Activated CD8-positive, alpha-beta memory T cell treated with anti-CD3 and anti-CD28 coated beads, Interleukin-2, amount 50 U/mL, for 1 hour (primary cell): ENCODE measurements around the gene PRXL2A.
"Not testable (repeated sequence)": the region's sequence is repeated elsewhere in the genome, so short reads cannot be mapped to it uniquely, and the experiment has no call there.

Experiments used
- DNase-seq: peaks from one replicate; pipeline ENCODE4 v3.0.0-alpha.2; 2020; ENCODE audit errors: extremely low read depth

Gene PRXL2A, protein sequence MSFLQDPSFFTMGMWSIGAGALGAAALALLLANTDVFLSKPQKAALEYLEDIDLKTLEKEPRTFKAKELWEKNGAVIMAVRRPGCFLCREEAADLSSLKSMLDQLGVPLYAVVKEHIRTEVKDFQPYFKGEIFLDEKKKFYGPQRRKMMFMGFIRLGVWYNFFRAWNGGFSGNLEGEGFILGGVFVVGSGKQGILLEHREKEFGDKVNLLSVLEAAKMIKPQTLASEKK

GRCh38 chr10:80408242-80409101, at the start of gene PRXL2A:
Gene PRXL2A, plus strand, starts transcription at chr10:80408551. Its CDS starts 11,917 bp downstream, at chr10:80420468.
- peak; percentile 37 for DNase-seq

GRCh38 chr10:80358925-80359324, 49.4 kb upstream of the PRXL2A start:
- not testable (repeated sequence) for DNase-seq

- DNase-seq, result no peak
These were observed 48.7 kb upstream of the PRXL2A start for GRCh38 chr10:80359644-80360043.

- DNase-seq, result no peak
These were observed 42.8 kb upstream of the PRXL2A start for GRCh38 chr10:80365510-80365909.

GRCh38 chr10:80371467-80371866, 36.9 kb upstream of the PRXL2A start:
- no peak for DNase-seq

DNA sequence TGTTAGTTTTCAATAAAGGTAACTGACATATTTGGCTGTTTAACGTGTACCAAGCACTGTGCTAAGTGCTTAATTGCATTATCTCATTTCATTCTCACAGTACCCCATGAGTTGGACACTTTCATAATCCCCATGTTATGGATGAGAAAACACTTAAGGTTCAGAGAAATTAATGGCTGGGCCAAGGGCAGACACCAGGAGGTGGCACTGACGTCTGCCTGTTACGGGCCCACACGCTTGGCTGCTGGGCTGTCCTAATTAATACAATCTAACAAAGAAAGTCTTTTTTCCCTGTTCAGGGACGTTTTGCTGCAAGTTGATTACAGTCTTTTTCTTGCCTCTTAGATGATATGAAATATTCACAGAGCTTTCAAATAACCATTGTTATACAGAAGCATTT, 35.7 kb upstream of the PRXL2A start:
- DNase-seq, result no peak

- DNase-seq, result no peak
These were observed 34.8 kb upstream of the PRXL2A start for GRCh38 chr10:80373502-80373901.

DNA sequence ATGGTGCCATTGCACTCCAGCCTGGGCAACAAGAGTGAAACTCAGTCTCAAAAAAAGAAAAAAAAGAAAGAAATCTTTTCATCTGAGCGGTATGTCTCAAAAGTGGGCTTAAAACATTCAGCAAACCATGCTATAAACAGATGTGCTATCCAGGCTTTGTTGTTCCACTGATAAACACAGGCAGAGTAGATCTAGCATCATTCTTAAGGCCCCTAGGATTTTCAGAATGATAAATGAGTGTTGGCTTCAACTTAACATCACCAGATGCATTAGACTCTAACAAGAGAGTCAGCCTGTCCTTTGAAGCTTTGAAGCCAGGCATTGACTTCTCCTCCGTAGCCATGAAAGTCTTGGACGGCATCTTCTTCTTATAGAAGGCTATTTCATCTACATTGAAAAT, 28.6 kb upstream of the PRXL2A start:
- DNase-seq, result no peak

DNA sequence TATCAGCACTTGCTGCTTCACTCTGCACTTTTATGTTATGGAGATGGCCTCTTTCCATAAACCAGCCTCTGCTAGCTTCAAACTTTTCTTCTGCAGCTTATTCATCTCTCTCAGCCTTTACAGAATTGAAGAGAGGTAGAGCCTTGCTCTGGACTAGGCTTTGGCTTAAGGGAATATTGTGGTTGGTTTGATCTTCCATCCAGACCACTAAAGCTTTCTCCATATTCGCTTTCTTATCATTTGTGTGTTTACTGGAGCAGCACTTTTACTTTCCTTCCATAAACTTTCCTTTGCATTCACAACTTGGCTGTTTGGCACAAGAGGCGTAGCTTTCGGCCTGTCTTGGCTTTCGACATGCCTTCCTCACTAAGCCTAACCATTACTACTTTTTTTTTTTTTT, 28.2 kb upstream of the PRXL2A start:
- no peak for DNase-seq

GRCh38 chr10:80382989-80383388, 25.4 kb upstream of the PRXL2A start:
- DNase-seq, result no peak

- DNase-seq, result no peak
These were observed 17.6 kb upstream of the PRXL2A start for GRCh38 chr10:80390740-80391139.

GRCh38 chr10:80392250-80392649, 16.1 kb upstream of the PRXL2A start:
- no peak for DNase-seq

DNA sequence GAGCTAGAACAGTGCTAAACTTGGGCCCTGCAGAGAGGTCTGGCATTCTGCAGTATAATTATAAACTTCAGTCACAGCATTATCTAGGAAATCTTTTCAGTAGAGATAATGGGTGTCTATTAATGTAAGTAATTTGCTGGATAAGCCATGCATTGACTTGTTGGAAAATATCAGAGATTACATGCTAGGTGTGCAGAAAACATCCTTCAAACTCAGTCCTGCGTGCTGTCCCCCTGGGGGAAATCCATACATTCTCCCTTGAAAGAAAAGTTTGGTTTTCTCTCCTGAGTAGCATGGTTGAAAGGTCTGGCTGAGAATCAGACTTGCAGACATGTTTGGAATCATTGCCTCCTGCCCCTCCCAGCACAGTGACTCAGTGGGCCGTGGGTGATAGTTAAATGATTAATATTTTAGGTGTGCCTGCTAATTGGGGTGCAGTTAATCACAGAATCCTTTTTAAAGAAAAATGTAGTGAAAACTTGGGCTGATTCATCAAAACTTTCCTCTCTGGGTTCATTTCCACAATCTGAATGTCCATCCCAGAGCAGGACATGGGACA, 13.9 kb upstream of the PRXL2A start:
- DNase-seq, result no peak

DNA sequence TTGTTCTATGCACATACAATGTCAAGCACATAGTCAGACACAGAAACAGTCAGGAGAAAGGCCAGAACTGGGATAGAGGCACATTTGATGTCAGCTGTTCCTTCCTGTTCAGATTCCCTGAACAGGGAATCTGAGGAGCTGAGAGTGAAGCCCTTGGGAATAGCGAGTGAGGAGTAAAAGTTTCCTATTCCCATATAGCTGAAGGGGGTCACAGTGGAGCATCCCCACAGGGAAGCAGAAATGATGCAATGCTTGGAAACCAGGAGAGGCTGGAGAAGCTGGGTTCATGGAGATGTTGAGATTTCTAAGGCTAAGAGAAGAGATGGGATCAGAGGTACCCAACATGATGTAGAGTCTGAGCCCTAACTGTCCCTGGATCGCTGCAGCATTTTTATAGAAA, 11.3 kb upstream of the PRXL2A start:
- no peak for DNase-seq

GRCh38 chr10:80400136-80400804, 8.1 kb upstream of the PRXL2A start:
- no peak for DNase-seq

DNA sequence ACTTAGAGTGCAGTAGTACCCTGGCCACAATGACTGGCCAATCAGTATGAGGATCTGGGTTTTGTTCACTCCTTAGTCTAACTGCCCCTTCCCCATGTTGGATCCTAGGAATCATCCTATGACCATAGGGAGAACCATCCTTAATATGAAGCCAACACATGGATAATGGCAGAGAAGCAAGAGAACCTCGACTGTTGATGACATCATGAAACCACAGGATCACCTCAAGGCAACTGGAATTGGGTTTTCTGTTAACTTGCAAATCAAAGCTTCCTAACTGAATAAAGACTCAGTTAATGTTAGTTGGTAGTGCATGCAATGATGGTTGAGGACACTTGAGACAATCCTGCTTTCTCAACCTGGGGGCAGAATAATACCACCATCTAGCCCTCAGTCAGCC, 3.3 kb upstream of the PRXL2A start:
- no peak for DNase-seq

DNA sequence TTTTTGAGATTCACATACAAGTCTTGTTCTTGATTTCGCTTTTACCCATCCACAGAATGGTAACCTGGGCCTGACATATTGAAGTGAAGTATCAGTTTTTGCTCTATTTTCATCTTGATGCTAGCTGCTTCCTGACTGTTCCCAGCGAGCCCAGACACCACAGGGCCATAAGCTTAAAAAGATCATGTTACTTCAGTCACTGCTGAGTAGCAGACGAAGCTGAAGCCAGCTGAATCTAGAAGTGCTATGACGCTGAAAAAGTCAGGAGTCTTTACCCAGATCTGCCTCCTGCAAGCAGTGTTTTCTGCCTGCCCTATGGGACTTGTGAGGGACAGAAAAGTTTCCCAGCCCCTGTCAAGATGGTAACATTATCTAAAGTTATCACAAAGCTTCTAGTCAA, 2.7 kb upstream of the PRXL2A start:
- no peak for DNase-seq

DNA sequence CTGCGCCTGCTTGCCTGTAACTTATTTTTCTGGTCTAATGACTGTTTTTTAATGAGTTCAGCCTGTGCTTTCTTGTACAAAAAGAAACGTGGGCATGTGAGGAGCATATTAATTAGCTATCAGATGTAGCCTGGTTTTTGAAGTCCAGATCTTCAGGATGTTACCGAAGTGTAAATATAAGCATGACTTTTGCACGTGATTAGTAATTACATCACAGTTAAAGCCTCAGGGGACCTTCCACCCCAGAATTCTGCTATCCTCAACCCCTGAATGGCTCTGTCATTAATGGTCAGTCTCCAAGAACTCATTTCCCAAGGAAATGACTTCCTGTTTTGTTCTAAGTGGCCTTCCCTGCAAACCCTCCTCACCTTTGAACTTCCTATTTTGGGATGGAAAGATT, 2.1 kb upstream of the PRXL2A start:
- DNase-seq, result no peak

GRCh38 chr10:80407812-80408241, 524 bp upstream of the PRXL2A start:
- no peak for DNase-seq

DNA sequence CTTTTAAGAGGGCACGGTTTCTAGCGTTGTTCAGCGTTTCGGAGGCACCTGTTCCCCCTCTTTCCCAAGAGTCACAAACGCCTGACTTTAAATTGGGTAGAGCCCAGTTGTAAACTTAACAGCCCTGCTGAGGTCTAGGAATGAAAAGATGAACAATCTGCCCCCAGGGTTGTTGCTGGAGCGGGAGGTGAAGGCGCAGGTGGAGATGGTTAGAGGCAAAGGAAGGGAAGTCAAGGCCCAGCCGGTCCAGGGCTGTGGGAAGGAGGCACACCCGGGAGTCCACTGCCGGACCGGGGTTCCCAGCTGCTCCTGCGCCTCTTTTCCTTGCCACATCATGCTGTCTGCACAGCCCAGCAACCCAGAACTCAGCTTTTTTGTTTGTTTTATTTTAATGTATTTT, 770 bp downstream of the PRXL2A start:
- DNase-seq, result no peak

DNA sequence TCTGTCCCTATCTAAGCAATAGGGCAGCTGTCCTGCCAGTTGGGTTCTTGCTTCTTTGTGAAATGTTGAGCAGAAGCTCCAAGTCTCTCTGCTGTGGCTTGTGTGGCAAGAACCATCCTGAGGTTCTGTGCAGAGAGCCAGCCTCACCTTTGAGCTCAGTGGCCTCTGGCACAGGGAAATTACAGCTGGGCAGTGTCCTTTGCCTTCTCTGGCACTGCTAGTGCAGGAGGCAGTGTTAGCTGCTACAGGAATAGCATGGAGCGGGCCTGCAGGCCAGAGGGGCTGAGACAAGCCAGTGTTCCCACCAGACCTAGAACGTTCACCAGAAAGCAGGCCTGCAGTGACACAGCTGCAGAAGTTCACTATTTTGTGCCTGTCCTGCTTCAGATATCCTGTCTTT, 1.8 kb downstream of the PRXL2A start:
- no peak for DNase-seq

DNA sequence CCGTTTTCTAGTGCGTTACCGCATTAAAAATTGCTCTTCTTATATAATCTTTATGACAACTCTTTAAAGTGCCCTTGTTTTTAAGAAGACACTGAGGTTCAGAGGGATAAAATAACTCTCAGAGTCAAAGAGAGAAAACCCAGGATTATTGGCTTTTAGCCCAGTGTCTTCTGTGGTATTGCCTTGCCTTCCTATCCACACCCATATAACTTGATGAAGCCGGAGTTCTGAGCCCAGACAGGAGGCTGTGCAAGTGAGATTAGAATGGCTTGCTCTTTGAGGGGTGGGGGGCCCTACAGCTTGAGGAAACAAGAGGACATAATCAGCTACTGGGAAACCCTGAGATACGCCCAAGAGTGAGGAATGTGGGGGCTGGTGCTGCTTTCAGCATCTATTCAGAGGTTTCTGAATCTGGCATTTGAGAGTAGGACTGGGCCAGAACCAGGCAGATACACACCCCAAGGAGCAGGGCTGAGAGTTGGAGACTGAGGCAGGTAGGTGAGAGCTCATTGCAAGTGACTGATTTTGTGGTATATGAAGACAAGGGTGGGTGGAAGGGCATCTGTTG, 2.3 kb downstream of the PRXL2A start:
- DNase-seq, result no peak
